Measurements from ENCODE around the gene PCDHGB7.
"Not testable (repeated sequence)": the region's sequence is repeated elsewhere in the genome, so short reads cannot be mapped to it uniquely, and the experiment has no call there.

Gene PCDHGB7

DNA sequence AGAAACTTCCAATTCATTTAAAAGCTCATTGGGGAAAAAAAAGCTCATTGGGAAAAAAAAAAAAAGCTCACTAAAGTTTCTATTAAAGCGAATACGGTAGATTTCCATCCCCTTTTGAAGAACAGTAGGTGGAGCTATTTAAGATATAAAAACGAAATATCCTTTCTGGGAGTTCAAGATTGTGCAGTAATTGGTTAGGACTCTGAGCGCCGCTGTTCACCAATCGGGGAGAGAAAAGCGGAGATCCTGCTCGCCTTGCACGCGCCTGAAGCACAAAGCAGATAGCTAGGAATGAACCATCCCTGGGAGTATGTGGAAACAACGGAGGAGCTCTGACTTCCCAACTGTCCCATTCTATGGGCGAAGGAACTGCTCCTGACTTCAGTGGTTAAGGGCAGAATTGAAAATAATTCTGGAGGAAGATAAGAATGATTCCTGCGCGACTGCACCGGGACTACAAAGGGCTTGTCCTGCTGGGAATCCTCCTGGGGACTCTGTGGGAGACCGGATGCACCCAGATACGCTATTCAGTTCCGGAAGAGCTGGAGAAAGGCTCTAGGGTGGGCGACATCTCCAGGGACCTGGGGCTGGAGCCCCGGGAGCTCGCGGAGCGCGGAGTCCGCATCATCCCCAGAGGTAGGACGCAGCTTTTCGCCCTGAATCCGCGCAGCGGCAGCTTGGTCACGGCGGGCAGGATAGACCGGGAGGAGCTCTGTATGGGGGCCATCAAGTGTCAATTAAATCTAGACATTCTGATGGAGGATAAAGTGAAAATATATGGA lies 13.0 kb downstream of the PCDHGB7 start, which contains the start of gene PCDHGA12:
PCDHGA12 (plus strand) TSS at position 176 of the 782 bp plus-strand sequence; CDS start at position 429, 253 bp downstream.
- DNase-seq (ENCODE audit: low spot score), result peak; percentile 86

DNA sequence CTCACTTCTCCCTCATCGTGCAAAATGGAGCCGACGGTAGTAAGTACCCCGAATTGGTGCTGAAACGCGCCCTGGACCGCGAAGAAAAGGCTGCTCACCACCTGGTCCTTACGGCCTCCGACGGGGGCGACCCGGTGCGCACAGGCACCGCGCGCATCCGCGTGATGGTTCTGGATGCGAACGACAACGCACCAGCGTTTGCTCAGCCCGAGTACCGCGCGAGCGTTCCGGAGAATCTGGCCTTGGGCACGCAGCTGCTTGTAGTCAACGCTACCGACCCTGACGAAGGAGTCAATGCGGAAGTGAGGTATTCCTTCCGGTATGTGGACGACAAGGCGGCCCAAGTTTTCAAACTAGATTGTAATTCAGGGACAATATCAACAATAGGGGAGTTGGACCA lies 13.8 kb downstream of the PCDHGB7 start:
- no peak for DNase-seq (ENCODE audit: low spot score)

DNA sequence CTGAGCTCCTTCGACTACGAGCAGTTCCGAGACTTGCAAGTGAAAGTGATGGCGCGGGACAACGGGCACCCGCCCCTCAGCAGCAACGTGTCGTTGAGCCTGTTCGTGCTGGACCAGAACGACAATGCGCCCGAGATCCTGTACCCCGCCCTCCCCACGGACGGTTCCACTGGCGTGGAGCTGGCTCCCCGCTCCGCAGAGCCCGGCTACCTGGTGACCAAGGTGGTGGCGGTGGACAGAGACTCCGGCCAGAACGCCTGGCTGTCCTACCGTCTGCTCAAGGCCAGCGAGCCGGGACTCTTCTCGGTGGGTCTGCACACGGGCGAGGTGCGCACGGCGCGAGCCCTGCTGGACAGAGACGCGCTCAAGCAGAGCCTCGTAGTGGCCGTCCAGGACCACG lies 14.8 kb downstream of the PCDHGB7 start:
- not testable (repeated sequence) for DNase-seq (ENCODE audit: low spot score)

DNA sequence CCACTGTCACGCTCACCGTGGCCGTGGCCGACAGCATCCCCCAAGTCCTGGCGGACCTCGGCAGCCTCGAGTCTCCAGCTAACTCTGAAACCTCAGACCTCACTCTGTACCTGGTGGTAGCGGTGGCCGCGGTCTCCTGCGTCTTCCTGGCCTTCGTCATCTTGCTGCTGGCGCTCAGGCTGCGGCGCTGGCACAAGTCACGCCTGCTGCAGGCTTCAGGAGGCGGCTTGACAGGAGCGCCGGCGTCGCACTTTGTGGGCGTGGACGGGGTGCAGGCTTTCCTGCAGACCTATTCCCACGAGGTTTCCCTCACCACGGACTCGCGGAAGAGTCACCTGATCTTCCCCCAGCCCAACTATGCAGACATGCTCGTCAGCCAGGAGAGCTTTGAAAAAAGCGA lies 15.2 kb downstream of the PCDHGB7 start:
- not testable (repeated sequence) for DNase-seq (ENCODE audit: low spot score)

DNA sequence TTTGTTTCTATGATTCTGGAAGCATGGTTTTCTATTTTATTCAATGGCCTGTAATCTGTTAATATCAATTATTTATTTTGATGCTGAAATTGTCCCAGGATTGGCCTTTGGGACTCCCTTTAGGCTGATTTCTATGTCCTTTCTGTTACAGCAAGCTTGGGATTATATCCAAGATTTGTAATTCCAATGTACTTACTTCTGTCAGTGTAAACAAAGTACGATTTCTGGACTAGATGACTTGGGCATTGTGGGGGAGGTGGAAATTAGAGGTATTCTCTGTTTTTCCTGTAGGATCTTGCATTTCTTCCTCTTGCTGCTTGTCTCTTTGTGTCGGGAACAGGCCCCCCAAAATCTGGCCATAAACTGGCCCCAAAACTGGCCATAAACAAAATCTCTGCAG lies 16.5 kb downstream of the PCDHGB7 start:
- DNase-seq (ENCODE audit: low spot score), result no peak

DNA sequence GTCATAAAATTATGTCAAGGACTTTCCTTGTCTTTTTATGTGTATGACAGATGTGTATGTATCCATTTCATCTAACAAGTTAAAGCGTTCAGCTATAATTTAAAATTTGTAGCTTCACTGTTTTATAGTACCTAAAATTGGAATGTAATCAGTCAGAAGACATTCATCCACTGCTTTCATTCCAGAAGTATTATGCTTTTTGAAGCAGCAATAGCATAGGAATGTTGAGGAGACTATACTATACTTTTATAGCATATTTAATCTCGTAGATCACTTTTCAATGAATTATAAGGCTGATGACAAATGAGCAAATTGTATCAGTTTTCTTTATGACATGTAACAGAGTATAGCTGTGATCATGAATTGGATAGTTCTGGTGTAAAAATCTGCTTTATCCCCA lies 19.7 kb downstream of the PCDHGB7 start:
- DNase-seq (ENCODE audit: low spot score), result no peak

DNA sequence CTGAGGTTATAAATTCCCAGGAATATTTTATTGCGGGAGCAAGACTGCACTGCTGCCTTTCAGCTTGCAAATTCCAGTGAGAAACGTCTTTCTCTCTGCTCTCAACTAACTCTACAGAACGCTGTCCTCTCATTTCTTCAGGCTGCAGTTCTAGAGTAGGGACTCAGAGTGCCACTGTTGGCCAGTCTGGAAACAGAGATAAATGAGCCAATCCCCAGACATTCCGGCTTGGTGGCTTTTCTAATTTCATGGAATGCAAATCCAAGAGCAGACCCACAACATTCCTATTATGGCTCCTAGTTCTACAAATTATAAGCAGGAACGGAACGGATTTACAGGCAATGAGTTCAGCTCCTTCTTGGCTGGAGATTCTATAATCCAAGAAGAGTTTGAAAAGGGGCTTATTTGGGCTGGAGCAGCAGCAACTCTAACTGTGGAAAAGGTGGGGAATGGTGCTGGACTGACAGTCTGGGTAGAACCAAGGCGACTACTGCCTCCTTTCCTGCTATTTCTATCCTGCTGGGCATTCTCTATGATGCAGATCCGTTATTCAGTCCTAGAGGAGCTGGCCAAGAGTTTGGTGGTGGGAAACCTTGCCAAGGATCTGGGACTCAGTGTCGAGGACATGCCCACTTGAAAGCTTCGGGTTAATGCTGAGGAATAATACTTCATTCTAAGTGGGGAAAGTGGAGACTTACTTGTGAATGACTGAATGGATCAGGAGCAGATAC lies 22.1 kb downstream of the PCDHGB7 start:
- DNase-seq (ENCODE audit: low spot score), result no peak

DNA sequence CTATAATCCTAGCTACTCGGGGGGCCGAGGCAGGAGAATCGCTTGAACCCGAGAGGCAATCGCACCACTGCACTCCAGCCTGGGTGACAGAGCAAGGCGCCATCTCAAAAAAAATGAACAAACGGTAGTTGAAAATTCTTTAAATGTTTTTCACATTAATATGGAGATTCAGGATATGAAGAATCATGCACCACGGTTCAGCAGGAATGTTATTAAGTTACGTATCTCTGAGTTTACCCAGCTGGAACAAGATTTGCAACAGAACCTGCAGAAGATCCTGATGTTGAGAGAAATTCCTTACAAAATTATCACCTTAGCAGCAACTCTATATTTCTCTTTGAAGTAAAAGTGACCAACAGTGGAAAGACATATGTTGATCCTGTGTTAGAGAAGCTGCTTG lies 22.9 kb downstream of the PCDHGB7 start:
- DNase-seq (ENCODE audit: low spot score), result no peak

DNA sequence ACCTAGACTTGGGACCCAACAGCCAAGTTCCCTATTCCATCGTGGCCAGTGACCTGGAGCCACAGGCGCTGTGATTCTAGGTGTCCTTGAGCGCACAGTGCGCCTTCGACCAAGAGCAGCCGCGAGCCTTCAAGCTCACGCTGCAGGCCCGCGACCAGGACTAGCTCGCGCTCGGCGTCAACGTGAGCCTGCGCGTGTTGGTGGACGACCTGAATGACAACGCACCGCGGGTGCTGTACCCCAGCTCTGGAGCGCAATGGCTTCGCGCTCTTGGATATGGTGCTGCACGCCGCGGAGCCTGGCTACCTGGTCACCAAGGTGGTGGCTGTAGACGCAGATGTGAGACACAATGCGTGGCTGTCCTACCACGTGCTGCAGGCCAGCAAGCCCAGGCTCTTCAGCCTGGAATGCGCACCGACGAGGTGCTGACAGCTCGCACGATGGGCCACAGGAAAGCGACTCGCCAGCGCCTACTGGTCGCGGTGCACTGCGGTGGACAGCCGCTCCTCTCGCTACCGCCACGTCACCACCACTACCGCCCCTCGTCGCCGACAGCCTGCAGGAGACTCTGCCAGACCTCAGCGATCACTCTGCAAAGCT lies 24.2 kb downstream of the PCDHGB7 start:
- DNase-seq (ENCODE audit: low spot score), result no peak

DNA sequence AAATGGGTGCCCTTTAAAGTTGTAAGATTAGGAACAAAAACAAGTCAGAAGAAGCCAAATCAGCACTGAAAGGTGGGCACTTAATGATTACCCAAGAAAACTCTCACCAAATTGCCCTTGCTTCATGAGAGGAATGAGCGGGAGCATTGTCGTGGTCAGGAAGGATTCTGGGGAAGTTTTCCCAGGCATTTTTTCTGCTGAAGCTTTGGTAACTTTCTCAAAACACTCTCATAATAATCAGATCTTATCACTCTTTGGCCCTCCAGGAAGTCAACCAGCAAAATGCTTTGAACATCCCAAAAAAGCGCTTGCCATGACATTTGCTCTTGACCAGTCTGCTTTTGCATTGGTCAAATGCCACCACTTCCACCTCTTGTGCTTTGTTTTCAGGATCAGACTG lies 47.9 kb downstream of the PCDHGB7 start:
- no peak for DNase-seq (ENCODE audit: low spot score)

All from hepatic stellate cell (primary cell).